Measurements from ENCODE around the gene RPL26. TPM values are rescaled to one million over a fixed set of nuclear protein-coding genes. Genes with fewer than 3 reads are reported as not detected.

Gene RPL26
- total RNA-seq, 1 donor: 6,665 TPM

DNA sequence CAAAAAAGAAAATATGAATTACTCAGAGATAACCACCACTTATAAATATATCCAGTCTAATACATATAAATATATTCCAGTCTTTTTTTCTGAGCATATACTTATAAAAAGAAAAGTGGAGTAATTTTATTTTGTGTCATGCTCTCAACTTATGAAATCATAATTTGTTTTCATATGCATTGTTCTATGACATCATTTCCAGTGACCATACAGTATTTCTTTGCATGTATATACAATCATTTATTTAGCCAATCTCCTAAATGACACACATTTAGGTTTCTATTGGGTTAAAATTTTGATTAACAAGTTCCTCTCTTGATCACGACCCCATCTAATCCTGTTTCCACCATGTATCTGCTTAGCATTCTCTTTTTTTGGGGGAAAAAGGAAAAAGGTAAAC, 36.3 kb upstream of the RPL26 start:
- TF ChIP-seq, protein P1, sequence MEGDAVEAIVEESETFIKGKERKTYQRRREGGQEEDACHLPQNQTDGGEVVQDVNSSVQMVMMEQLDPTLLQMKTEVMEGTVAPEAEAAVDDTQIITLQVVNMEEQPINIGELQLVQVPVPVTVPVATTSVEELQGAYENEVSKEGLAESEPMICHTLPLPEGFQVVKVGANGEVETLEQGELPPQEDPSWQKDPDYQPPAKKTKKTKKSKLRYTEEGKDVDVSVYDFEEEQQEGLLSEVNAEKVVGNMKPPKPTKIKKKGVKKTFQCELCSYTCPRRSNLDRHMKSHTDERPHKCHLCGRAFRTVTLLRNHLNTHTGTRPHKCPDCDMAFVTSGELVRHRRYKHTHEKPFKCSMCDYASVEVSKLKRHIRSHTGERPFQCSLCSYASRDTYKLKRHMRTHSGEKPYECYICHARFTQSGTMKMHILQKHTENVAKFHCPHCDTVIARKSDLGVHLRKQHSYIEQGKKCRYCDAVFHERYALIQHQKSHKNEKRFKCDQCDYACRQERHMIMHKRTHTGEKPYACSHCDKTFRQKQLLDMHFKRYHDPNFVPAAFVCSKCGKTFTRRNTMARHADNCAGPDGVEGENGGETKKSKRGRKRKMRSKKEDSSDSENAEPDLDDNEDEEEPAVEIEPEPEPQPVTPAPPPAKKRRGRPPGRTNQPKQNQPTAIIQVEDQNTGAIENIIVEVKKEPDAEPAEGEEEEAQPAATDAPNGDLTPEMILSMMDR (IDR thresholded peaks at IDR 0.05; ENCODE audit: insufficient read depth, low read length): no peak
- DNase-seq (ENCODE audit: low read depth): no peak
- no peak overlapping the region for H3K4me3 ChIP-seq (ENCODE audit: low read depth, low read length)

DNA sequence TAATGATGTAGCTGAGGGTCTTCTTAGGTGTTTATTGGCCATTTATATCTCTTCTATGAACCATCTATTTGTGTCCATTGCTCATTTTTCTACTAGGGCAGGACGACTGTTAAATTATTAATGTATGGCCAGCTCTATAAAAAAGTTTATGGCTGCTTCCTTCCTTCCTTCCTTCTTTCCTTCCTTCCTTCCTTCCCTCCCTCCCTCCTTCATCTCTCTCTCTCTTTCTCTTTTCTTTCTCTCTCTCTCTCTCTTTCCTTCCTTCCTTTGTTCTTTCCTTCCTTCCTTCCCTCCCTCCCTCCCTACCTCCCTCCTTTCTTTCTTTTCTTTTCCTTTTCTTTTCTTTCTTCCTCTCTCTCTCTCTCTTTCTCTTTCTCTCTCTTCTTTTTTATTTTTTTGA, 35.5 kb upstream of the RPL26 start:
- DNase-seq (ENCODE audit: low read depth): no peak
- TF ChIP-seq, protein P1 (IDR thresholded peaks at IDR 0.05; ENCODE audit: insufficient read depth, low read length): no peak
- H3K4me3 ChIP-seq (ENCODE audit: low read depth, low read length): no peak overlapping the region

DNA sequence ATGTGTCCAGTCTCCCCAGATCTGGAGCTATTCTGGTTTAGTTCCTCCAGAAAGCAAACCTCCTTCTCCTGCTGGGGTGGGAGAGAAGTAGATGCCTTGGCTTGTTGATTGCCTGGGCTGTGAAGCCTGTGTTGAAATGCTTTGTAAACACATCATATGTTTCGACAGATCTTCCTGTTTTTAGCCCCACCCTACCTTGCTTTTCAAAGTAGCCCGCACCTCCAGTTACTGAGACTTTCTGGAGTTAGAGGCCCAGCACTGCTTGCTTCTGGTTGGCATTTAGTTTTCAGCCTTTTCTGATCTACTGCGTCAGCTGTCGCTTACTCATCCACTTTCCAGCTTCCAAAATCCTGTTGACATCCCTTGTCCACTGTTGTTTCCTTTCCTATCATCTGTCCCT, 34.8 kb upstream of the RPL26 start:
- DNase-seq (ENCODE audit: low read depth): no peak

DNA sequence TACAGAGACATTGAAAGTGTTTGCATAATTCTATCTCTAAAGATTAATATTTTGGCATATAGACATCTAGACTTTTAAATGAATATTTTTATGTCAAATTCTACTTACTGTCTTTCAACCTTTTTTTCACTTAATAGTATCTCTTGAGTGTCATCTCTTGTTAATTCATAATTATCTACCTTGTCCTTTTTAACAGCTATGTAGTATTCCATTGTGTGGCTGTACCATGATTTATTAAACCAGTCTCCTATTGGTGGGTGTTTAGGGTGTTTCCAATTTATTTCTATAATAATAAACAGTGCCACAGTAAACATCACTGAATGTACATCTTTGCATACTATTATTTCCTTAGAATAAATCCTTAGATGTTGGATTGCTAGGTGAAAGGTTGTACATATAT, 30.9 kb upstream of the RPL26 start:
- TF ChIP-seq, protein P1 (IDR thresholded peaks at IDR 0.05; ENCODE audit: insufficient read depth, low read length): no peak
- no peak overlapping the region for H3K4me3 ChIP-seq (ENCODE audit: low read depth, low read length)
- DNase-seq (ENCODE audit: low read depth): no peak

More for the DNA sequence above, 34.8 kb upstream of the RPL26 start:
- no peak overlapping the region for H3K4me3 ChIP-seq (ENCODE audit: low read depth, low read length)
- TF ChIP-seq, protein P1 (IDR thresholded peaks at IDR 0.05; ENCODE audit: insufficient read depth, low read length): no peak

DNA sequence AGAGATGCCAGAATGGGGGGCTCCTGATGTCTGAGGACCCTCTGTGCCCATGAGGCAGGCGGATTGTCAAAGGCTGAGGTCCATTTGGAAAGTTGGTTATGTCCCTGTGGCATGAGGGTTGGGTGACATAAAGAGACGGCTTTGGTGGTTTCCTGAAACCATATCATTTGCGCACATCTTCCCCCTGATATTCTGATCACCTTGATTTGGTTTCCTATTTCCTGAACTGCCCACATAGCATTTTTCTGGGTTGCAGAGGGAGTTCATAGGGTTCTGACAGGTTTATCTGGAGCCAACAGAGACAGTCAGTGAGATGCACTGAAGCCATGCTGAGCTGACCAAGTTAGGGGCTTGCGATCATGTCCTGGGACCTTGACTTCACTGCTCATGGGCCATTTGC, 30.3 kb upstream of the RPL26 start:
- no peak overlapping the region for H3K4me3 ChIP-seq (ENCODE audit: low read depth, low read length)
- TF ChIP-seq, protein P1 (IDR thresholded peaks at IDR 0.05; ENCODE audit: insufficient read depth, low read length): no peak
- DNase-seq (ENCODE audit: low read depth): no peak

DNA sequence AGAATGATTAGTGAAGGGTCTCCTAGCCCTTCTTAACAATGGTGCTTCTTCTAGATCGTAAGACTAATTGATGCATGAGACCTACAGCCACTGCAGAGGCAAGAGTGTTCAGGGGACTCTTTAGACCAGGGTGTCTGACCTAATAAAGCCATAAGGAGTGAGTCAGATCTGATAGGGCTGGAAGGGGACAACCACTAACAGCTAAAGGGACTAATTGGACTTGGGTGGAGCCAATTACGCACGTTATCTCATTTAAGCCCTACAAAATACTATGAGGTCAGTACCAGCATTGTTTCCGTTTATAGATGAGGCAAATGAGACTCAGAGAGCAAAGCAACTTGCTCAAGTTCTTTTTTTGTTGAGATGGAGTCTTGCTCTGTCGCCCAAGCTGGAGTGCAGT, 29.1 kb upstream of the RPL26 start:
- TF ChIP-seq, protein P1 (IDR thresholded peaks at IDR 0.05; ENCODE audit: insufficient read depth, low read length): no peak
- no peak overlapping the region for H3K4me3 ChIP-seq (ENCODE audit: low read depth, low read length)
- DNase-seq (ENCODE audit: low read depth): no peak

DNA sequence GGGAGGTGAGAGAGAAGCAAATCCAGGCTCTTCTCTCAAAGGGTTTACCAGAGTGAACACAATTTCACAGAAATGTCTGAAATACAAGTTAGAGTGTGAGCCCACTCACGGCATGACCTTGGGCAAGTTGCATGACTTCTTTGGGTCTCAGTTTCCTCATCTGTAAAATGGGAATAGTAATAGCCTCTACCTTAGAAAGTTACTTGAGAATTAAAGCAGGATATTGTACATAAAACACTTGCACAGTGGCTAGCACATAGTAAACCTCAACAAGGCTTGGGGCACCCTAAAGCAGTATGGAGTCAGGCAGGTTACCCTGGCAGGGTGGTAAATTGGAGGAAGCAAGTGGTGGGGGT, 27.9 kb upstream of the RPL26 start:
- no peak overlapping the region for H3K4me3 ChIP-seq (ENCODE audit: low read depth, low read length)
- TF ChIP-seq, protein P1 (IDR thresholded peaks at IDR 0.05; ENCODE audit: insufficient read depth, low read length): no peak
- no peak for DNase-seq (ENCODE audit: low read depth)

Measured in fibroblast of the aortic adventitia (primary cell).